PC-9 (cell line): ENCODE measurements around the gene CC2D1B. TPM values are rescaled to one million over a fixed set of nuclear protein-coding genes. Genes with fewer than 3 reads are reported as not detected.

Experiments used
- BruUV-seq: library from RNA; stranded (reverse); fragments of 400-500 nt; replicated peaks from 2 replicates; lab custom pipeline; 2021; lab: Mats Ljungman, UMichigan
- CTCF ChIA-PET: fragments of 300-600 bp; sonication (Branson Sonifier 250); formaldehyde crosslinking; loops from one replicate; lab custom pipeline; 2022; ENCODE audit warnings: antibody characterized with exemption; lab: Charles Lee
- POLR2A ChIA-PET: fragments of 300-600 bp; sonication (Branson Sonifier 250); formaldehyde crosslinking; loops from one replicate; lab custom pipeline; 2022; ENCODE audit warnings: antibody characterized with exemption; ENCODE audit not compliant: unreplicated experiment; lab: Charles Lee
- DNase-seq, 2 experiments: peaks; one replicate each; pipeline versions ENCODE4 v3.0.0 to v3.0.0-alpha.2; 2015 to 2022; ENCODE audit warnings: mixed read lengths in 1 of 2
- H2AFZ ChIP-seq: fragments of 200-600 bp; sonication (generic); 2 replicates; pipeline ENCODE4 v1.8.1; 2017; ENCODE audit warnings: antibody characterized with exemption
- H3F3A ChIP-seq: fragments of 200-600 bp; sonication (generic); 2 replicates; pipeline ENCODE4 v1.8.1; 2017; ENCODE audit warnings: antibody characterized with exemption, mild to moderate bottlenecking, low read depth; ENCODE audit not compliant: insufficient read depth
- H3K27ac ChIP-seq: fragments of 200-600 bp; sonication (generic); 2 replicates; pipeline ENCODE4 v1.6.1; 2016; ENCODE audit warnings: mixed run types
- H3K27me3 ChIP-seq: fragments of 200-600 bp; sonication (generic); 2 replicates; pipeline ENCODE4 v1.6.1; 2016; ENCODE audit warnings: low read depth, mixed run types; ENCODE audit not compliant: insufficient read depth
- H3K36me3 ChIP-seq: fragments of 200-600 bp; sonication (generic); 2 replicates; pipeline ENCODE4 v1.6.1; 2016; ENCODE audit warnings: low read depth, mixed run types
- H3K4me1 ChIP-seq: fragments of 200-600 bp; sonication (generic); replicated peaks from 2 replicates; pipeline ENCODE4 v1.6.1; 2016; ENCODE audit warnings: mixed run types; ENCODE audit not compliant: insufficient read depth
- H3K4me2 ChIP-seq: fragments of 200-600 bp; sonication (generic); 2 replicates; pipeline ENCODE4 v1.6.1; 2017; ENCODE audit warnings: mixed run types
- H3K4me3 ChIP-seq: fragments of 200-600 bp; sonication (generic); 2 replicates; pipeline ENCODE4 v1.6.1; 2016; ENCODE audit warnings: mixed run types
- H3K79me2 ChIP-seq: fragments of 200-600 bp; sonication (generic); 2 replicates; pipeline ENCODE4 v1.6.1; 2017; ENCODE audit warnings: low read depth, mixed run types
- H3K9me2 ChIP-seq: fragments of 200-600 bp; sonication (generic); 2 replicates; pipeline ENCODE4 v1.8.1; 2017; ENCODE audit warnings: mild to moderate bottlenecking; ENCODE audit not compliant: insufficient read depth
- H3K9me3 ChIP-seq: fragments of 200-600 bp; sonication (generic); 2 replicates; pipeline ENCODE4 v1.8.1; 2016; ENCODE audit warnings: low read depth; ENCODE audit not compliant: insufficient read depth
- H4K20me1 ChIP-seq: fragments of 200-600 bp; sonication (generic); 2 replicates; pipeline ENCODE4 v1.8.1; 2017; ENCODE audit not compliant: insufficient read depth
- EZH2 ChIP-seq: fragments of 200-600 bp; sonication (generic); IDR thresholded peaks from 2 replicates; pipeline ENCODE4 v1.8.0; 2017; ENCODE audit warnings: antibody characterized with exemption, low read depth
- intact Hi-C: fragments of 100-400 bp; cut with micrococcal nuclease; formaldehyde crosslinking; loops from one replicate; pipeline ENCODE4 v1.10.0; 2022; ENCODE audit not compliant: unreplicated experiment
- total RNA-seq: library from RNA; stranded (reverse); gene quantifications from 2 replicates; pipeline ENCODE4 v1.2.3, GENCODE V29; 2021
- TF ChIP-seq, protein P1 (sequence below): fragments of 200-600 bp; sonication (generic); conservative IDR thresholded peaks from 2 replicates; pipeline ENCODE4 v1.6.1; 2017; ENCODE audit warnings: mixed run types, antibody characterized with exemption, mild to moderate bottlenecking, moderate library complexity

CC2D1B gene
- total RNA-seq, 1 experiment from 2014 or later: 33.4 TPM

DNA sequence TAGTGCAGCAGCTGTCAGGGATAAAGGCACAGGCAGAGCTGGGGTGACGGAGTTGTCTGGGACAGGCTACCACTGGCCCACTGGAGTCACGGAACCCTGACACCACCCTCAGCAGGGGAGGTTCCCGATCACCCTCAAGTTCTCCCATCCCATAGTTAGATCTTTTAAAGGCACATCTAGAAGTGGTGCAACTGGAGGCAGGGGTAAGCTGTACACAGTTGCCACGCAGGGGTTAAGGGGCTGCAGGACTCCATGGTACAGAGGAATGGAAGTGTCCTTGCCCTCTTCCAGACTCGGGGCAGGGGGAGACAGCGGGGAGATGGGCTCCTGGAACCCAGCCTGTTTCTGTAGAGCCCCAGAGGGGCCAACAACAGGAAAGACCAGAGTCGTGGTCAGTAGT lies 13.3 kb downstream of the CC2D1B start:
- intact Hi-C loops: no loop called here
- H3K27ac ChIP-seq: no peak overlapping the region
- H3K4me3 ChIP-seq: no peak overlapping the region
- no peaks in the 10 kb centered on the region for H3K79me2 ChIP-seq
- H4K20me1 ChIP-seq: no peaks in the 10 kb centered on the region
- H2AFZ ChIP-seq: no peak overlapping the region
- no peaks in the 10 kb centered on the region for H3K9me2 ChIP-seq
- ChIA-PET CTCF (no interaction called here), POLR2A (no interaction called here)
- H3K36me3 ChIP-seq: peaks cover 3% of the 10 kb centered on the region; the same call in 1 of the 2 replicates
- 0 out of 2 replicates have a peak, but pooled peaks cover 3% of the 10 kb centered on the region for H3F3A ChIP-seq
- no peaks in the 10 kb centered on the region for H3K27me3 ChIP-seq
- no peaks in the 10 kb centered on the region for H3K9me3 ChIP-seq
- no peak for DNase-seq
- no TSS peak for BruUV-seq
- H3K4me2 ChIP-seq: no peak overlapping the region
- H3K4me1 ChIP-seq: no peaks in the 10 kb centered on the region
- TF ChIP-seq, protein P1, sequence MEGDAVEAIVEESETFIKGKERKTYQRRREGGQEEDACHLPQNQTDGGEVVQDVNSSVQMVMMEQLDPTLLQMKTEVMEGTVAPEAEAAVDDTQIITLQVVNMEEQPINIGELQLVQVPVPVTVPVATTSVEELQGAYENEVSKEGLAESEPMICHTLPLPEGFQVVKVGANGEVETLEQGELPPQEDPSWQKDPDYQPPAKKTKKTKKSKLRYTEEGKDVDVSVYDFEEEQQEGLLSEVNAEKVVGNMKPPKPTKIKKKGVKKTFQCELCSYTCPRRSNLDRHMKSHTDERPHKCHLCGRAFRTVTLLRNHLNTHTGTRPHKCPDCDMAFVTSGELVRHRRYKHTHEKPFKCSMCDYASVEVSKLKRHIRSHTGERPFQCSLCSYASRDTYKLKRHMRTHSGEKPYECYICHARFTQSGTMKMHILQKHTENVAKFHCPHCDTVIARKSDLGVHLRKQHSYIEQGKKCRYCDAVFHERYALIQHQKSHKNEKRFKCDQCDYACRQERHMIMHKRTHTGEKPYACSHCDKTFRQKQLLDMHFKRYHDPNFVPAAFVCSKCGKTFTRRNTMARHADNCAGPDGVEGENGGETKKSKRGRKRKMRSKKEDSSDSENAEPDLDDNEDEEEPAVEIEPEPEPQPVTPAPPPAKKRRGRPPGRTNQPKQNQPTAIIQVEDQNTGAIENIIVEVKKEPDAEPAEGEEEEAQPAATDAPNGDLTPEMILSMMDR: no peak
- TF ChIP-seq EZH2: no peak

DNA sequence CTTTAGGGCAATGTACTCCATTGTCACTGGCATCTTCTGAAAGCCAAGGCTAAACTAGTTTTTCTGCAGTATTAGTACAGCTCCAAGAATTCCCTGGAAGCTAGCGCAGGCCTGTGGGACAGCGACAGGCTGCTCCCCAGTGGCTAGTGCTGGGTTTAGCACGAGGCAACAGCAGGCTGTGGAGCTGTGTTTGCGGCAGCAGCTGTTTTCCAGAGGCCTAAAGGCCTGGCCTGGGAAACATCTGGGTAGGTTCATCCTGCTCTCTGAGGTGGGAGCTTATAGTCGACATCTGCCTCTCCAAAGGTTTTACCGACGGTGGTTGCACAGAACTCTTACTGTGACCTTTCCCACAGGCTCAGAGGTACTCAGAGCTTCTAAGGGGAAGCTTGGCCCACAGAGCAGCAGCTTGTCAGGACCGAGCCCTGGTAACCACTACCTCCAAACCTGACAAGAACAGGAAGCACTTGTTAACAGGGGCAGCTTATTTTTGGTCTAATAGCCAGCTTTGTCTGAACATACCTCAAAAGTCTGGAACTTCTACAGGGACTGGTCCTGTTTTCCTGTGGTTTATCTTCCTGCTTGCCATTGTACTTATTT lies 17.2 kb downstream of the CC2D1B start:
- Histone ChIP-seq H4K20me1 (no peaks in the 10 kb centered on the region), H3K4me1 (no peaks in the 10 kb centered on the region), H3K4me2 (no peak overlapping the region), H3K9me3 (no peaks in the 10 kb centered on the region), H3K27me3 (no peaks in the 10 kb centered on the region), H3K27ac (no peak overlapping the region), H3K36me3 (0 out of 2 replicates have a peak, but pooled peaks cover 3% of the 10 kb centered on the region), H3F3A (0 out of 2 replicates have a peak, but pooled peaks cover 3% of the 10 kb centered on the region), H3K79me2 (no peaks in the 10 kb centered on the region), H2AFZ (no peak overlapping the region), H3K9me2 (no peaks in the 10 kb centered on the region), H3K4me3 (no peak overlapping the region)
- ChIA-PET CTCF (interaction anchor here (0.6 kb wide), 2 partner anchors 56 to 342 kb away, joined by 3 to 12 read pairs; no protein-coding TSS in a partner anchor), POLR2A (interaction anchor here (0.6 kb wide), 1 partner anchor 35 kb away, joined by 5 read pairs; no protein-coding TSS in a partner anchor)
- peak in 1 of 2 experiments; percentile 23 for DNase-seq
- intact Hi-C loops: loop anchor here (1.0 kb wide), 1 partner anchor 222 kb away; no protein-coding TSS in a partner anchor
- TF ChIP-seq, protein P1: 0 out of 2 replicates have a peak, but pooled peaks have one; percentile 17
- TF ChIP-seq EZH2: no peak
- no TSS peak for BruUV-seq

DNA sequence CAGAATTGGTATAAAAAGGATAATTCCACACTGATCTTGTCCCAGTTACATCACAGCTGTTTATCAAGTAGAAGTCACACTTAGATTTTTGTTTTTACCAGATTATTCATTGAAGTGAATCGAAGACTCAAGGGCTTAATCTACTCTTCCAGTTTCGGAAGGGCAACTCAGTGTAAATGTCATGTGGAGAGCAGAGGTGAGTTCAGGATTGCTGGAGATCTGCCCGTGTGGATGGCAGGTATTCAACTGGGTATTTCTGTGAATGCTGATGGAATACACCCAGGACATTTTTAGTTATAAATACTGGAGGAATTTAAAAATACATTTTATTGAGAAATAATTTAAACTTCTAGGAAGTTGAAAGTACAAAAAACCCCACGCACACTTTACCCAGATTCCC lies 19.4 kb downstream of the CC2D1B start:
- intact Hi-C loops: no loop called here
- H3K4me1 ChIP-seq: no peaks in the 10 kb centered on the region
- no peaks in the 10 kb centered on the region for H3K9me2 ChIP-seq
- TF ChIP-seq, protein P1: no peak
- TF ChIP-seq EZH2: no peak
- H3K4me3 ChIP-seq: no peak overlapping the region
- CTCF ChIA-PET: no interaction called here
- H3K27me3 ChIP-seq: no peaks in the 10 kb centered on the region
- DNase-seq: no peak
- no TSS peak for BruUV-seq
- H3K79me2 ChIP-seq: no peaks in the 10 kb centered on the region
- no peaks in the 10 kb centered on the region for H3K9me3 ChIP-seq
- no peak overlapping the region for H2AFZ ChIP-seq
- no peak overlapping the region for H3K4me2 ChIP-seq
- 0 out of 2 replicates have a peak, but pooled peaks cover 3% of the 10 kb centered on the region for H3F3A ChIP-seq
- no peaks in the 10 kb centered on the region for H4K20me1 ChIP-seq
- H3K36me3 ChIP-seq: no peaks in the 10 kb centered on the region
- H3K27ac ChIP-seq: no peak overlapping the region
- POLR2A ChIA-PET: no interaction called here
